A549 (cell line): ENCODE results near the gene TMSB10.

Source experiments
- BCL3 ChIP-seq: fragments of >200 bp; sonication (Bioruptor Twin); formaldehyde crosslinking; IDR thresholded peaks from 3 replicates; pipeline ENCODE4 v1.6.1; 2016
- CTCF ChIP-seq: fragments of >200 bp; sonication (Bioruptor Twin); formaldehyde crosslinking; IDR thresholded peaks from 3 replicates; pipeline ENCODE4 v1.5.1; 2016
- PBX3 ChIP-seq: IDR thresholded peaks from 2 replicates; pipeline ENCODE4 v1.6.1; 2012
- POLR2A ChIP-seq: IDR thresholded peaks from 2 replicates; pipeline ENCODE4 v1.6.1; 2012; ENCODE audit warnings: mild to moderate bottlenecking, low read length
- RAD21 ChIP-seq, 2 experiments: fragments of >200 bp in 1 of 2; sonication (Bioruptor Twin) in 1 of 2; formaldehyde crosslinking in 1 of 2; IDR thresholded peaks in 1 of 2; conservative IDR thresholded peaks in 1 of 2; 2 replicates in 1 of 2; 3 replicates in 1 of 2; pipeline ENCODE4 v1.6.1; 2012 to 2018; ENCODE audit warnings: inconsistent platforms in 1 of 2
- REST ChIP-seq: fragments of 200-600 bp; sonication (generic); IDR thresholded peaks from 2 replicates; pipeline ENCODE4 v1.6.1; 2016; ENCODE audit warnings: antibody characterized with exemption, mild to moderate bottlenecking, moderate library complexity
- SMC3 ChIP-seq: fragments of >200 bp; sonication (Bioruptor Twin); formaldehyde crosslinking; IDR thresholded peaks from 3 replicates; pipeline ENCODE4 v1.6.1; 2018; ENCODE audit warnings: inconsistent platforms

- TF ChIP-seq POLR2A (no peak), CTCF (no peak), BCL3 (0 out of 3 replicates have a peak, but pooled peaks have one; percentile 24), PBX3 (no peak), SMC3 (no peak), REST (no peak), RAD21 (conservative IDR thresholded peaks at IDR 0.05 in 1 of 2, IDR thresholded peaks at IDR 0.05 in 1 of 2) (no peak)
These were observed 19.0 kb downstream of the TMSB10 start for GRCh38 chr2:84924173-84925106.
